GOT3 (cell line): Measurements from ENCODE around the gene SATB2.

ENCODE experiments used
- DNase-seq: peaks from one replicate; lab custom pipeline; 2025; ENCODE audit warnings: mixed read lengths; lab: John Stamatoyannopoulos, UW

The SATB2 gene

DNA sequence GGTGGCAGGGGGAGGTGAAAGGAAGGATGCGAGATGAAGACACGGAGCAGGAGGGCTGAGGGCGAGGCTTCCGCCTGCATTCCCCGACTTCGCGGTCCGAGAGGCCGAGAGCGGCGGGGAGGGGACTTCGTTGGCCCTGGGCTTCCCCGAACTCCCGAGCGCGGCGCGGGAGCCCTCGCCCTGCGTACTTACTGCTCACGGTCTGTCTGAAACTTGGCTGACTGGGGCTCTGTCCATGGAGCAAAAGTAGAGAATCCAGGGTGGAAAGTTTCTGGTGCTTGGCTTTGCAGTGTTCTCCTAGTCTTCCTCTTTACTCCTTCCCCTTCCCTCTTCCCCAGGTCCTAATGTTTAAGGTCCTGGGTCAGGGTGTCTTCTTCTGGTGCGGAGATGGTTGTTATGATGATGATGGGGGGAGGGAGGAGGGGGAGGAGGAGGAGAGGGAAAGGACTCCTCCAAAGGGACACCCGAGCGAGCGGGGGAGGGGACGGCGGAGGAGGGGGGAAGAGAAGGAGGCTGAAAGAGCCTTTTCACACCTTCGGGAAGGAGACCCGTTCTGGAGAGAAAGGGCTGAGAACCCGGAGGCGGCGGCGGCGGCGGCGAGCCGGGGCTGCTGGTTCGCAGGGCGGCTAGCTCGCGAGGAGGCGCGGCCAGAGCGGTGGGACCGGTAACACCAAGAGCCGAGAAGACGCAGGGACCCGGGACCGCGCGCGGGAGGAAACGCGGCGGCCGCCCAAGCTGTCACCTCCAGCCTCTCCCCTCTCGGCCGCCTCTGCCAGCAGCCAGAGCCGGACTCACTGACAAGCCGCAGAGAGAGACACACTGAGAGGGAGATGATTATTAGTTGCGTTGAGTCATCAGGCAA lies at the start of gene SATB2:
SATB2 (minus strand) TSS at position 793 of the 862 bp plus-strand sequence. CDS start 1,902 bp downstream, outside the sequence.
- no peak for DNase-seq

DNA sequence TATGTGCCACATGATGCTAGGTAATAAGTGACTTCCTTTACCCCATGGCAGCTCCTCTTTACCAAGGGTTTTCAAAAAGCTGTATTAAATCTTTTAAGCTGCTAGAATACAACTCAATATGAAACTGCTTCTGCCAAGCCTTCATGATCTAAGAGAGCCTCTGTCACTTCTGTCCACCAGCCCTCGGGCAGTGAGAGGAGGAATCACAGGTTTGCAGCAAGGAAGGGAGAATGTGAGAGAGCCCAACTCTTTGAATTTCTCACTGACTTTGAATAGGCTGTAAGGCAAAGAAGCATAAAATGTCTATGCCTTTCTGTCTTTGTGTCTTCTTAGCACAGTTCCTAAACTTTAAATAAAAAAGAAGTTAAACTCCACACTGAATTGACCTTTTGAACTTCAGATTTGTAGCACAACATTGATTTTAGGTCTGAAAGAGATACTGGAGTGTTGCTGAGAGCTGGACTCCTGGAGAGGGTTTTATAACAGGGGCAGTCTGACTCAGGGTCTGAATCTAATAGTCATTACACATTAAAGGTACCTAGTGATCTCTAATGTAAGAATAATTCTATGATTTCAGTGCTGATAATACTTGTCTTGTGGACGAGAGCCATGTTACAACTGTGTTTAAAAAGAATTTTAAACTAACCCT lies 48.1 kb upstream of the SATB2 start:
- no peak for DNase-seq

GRCh38 chr2:199503148-199503547 lies 45.4 kb upstream of the SATB2 start:
- DNase-seq = no peak

- no peak for DNase-seq
Observed at GRCh38 chr2:199499005-199499404, 41.3 kb upstream of the SATB2 start.

- no peak for DNase-seq
Observed at GRCh38 chr2:199495147-199495546, 37.4 kb upstream of the SATB2 start.

DNA sequence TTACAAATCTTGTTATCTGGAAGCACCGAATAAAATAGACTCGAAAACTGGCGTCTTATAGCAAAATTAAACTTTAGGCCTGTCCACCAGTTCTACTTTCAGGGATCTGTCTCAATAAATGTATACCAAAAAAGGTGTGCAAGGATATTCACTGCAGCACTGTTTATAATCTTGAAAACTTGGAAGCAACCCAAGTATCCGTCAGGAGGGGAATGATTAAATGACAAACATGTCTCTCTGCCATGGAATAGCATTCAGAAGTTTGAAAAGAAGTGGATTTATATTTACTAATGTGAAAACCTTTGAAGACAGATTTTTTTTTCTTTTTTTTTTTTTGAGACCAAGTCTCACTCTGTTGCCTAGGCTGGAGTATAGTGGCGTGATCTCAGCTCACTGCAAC lies 32.3 kb upstream of the SATB2 start:
- no peak for DNase-seq

GRCh38 chr2:199488772-199489400 lies 31.1 kb upstream of the SATB2 start:
- no peak for DNase-seq

DNA sequence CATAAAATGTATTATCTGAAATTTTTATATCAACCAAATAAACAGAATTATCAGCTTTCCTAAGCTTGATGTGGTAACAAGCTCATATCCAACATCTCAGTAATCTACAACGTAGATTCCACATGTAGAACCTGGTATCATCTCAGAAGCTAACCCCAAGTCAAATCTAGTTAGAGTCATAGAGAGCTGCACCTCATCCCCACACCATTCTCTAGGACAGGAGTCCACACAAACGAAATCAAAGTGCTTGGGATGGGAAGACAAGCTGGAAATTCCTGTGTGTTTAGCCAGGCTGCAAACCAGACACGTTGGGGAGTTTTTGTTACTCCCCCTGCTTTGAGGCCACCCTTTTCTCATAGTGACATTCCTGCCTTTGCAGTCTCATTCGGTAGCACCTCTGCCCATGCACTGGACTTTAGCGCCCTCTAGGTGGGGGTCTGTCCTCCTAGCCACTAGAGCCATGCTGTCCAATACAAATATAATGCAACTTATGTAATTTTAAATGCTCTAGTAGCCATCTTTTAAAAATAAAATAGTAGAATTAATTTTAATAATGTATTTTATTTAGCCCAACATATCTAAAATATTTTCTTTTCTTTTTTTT lies 28.1 kb upstream of the SATB2 start:
- no peak for DNase-seq

- DNase-seq = no peak
Observed at GRCh38 chr2:199484927-199485326, 27.2 kb upstream of the SATB2 start.

DNA sequence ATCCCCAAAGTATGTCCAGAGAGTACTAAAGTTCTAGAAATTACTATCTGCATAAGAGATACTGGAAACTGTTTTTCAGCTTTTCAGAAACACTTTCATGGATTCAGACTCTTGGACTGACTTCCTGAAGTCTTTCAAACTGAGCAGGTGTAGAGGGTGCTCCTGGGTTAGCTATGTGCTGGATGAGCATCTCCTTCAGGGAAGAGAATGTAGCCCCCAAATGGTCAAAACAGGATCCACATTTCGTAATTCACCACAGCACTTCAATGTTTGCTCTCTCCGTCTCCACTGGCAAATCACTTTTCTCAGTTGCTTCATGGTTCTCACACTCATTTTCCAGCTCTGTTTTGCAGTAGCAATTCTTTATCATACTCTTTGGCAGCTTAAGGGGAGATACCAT lies 23.2 kb upstream of the SATB2 start:
- DNase-seq = no peak

DNA sequence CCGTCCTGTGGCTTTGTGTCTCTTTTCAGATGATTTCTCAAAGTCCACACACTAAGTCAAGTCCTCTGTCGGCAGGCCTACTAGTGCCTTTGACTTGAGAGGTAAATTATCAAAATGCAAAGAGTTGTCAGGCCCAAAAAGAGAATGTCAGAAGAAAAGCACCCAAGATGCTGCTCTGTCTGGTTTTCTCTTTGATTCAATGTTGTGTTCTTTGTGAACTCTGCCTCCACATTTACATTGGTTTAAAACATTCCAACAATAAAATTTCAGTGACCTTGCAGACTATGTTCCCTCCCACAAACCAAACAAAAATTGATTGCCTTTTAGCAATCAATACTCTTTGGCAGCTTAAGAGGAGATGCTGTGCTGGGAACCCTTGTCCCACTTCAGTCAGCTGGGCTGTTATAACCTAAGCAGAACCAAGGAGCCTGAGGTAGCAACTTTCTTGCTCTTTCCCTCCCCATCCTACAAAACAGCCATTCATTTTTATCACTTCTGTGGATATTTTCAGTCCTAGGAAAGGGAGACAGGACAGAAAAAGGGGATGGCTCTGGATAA lies 19.6 kb upstream of the SATB2 start:
- no peak for DNase-seq

DNA sequence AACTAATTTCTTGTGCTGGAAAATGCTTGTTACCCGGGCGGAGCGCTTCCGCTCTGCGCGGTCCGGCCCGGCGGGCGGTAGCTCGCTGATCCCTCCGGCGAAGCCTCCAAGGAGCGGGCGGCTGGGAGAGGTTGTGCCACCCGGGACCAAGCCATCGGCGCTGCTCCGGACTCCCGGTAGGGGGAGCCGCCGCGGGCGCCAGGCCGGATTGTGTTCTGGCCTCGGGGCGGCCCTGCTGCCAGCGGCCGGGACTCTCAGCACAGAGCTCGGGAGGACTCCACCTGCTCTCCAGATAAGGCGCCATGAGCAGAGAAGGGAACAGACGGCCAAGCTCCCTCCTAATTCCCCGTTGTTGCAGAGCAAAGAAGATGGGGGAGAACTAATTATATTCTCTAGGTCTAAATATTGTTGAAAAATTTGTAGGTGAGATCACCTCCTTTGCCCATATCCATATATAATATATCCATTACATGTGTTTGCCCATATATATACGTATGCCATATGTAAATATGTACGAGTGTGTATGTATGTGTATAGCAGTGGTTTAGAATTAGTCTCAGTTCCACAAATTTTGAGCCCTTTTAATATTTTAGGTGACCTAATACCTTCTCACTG lies 13.8 kb upstream of the SATB2 start:
- peak; percentile 41 for DNase-seq

DNA sequence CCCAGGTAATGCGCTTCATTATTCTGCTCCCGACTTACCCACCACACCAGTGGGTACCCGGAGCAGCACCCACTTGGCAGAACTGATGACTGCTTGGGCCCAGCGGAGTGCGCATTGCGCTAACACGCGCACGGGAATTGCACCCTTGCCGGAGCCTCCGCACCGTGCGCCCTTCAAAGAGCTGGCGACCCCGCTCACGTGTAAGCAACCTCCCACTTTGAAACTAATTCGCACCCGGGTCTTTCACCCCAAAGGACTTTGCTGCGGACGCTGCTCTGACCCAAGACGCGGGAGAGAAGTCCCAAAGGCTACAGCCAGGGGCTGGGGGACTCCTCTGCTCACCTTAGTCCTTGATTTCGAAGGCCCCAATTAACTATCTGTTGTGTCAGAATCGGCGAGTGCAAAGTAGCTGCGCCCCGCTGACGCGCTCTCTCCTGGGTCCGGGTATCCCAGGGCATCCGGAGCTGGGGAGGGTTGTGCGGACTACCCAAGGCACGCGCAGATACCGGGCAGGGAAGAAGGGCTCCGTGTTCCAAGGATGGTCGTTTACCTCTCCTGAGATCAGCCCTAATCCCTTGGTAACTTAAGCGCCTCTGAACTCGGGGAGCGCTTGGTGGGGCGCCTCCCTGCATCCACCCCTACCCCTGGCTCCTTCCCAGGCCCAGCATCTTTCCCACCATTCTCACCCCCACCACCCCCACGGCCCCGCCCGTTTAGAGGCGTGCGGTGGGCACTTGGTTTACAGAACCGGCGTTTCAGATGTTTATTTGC lies 13.1 kb upstream of the SATB2 start:
- DNase-seq = no peak

DNA sequence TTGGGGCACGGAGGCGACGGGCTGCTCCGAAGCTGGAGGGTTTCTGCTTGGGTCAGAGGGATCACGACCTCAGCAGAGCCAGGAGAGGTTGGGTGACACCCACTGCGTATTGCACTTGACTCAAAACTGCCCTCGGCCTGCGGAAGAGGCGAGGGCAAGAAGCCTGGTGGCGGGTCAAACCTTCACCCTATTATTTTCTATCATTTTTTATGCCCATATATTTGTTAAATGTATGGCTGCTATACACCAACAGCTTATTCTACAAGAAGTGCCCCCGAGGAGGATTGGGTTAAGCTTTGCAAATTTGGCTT lies 12.6 kb upstream of the SATB2 start:
- no peak for DNase-seq

DNA sequence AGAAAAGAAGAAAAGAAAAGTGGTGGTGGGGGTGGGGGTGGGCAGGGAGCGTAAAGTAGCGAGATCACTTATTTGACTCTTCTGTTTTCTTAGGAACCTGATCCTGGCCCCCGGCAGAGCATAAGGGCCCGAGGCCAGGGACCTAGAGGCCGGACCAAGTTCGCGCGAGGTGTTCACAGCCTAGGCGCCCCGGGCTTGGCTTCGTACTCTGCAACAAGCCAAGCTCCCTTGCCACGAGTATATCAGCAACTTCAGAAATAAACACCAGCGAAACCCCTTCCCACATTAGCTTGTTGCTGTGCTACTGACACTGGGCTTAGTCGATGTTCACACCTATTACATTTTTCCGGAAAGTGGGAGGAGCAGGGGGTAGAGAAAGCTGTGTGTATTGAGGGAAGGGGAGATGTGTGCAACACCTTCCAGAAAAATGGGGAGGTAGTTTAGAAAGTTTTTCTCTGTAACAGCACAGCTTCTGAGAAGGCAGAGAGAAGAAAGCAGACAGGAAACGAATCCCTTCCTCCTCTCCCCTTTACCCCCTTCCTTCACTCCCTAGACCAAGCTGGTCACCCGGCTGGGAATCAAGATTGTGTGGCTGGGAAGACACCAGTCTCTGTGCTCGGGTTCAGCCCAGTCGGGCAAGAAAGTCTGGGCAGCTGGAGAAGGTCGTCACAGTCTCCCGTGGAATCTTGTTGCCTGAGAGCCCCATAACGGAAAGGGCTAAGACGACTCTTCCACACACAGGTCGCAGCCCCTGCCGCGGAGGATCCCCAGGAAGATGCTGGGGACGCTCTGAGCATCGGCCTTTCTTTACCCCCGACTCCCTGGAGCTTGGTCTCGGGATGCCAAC lies 12.0 kb upstream of the SATB2 start:
- DNase-seq = no peak

GRCh38 chr2:199468561-199469513 lies 11.1 kb upstream of the SATB2 start:
- no peak for DNase-seq

DNA sequence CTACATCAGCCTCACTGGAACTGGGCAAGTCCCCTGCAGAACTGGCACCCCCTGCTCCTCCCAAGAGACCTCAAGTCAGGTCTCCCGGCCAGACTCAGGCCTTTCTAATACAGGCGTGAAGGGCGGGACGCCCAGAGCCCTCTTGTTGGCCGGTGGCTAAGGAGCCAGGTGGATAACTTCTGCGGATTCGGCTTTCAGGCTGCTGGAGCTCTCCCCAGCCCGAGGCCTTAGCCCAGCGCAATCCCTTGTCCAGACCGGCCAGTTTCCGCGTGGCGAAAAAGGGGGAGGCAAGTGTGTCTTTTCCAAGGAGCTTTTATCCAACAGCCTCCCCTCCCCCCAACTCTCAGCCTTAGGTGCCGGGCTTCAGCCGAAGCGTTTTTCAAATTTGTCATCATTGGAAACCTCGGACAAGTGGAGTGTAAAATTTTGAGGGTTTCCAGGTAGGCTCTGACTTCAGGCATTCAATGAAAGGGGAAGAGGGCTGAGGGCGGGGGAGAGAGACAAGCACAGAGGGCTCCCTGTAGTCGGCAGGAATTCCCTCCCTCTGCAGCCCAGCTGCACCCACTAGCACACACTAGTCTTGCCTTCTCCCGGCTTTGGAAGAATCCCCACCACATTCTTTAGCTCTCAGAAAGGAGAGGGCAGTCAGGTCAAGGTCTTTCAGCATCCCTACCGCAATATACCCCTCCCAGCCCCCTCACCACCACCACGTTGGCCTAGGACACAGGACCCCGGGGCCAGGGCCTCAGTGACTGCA lies 9.5 kb upstream of the SATB2 start:
- DNase-seq = no peak

GRCh38 chr2:199466692-199467065 lies 8.9 kb upstream of the SATB2 start:
- no peak for DNase-seq
